Endothelial cell of umbilical vein (primary cell): ENCODE data around the gene FMN1. TPM values are rescaled to one million over a fixed set of nuclear protein-coding genes. Genes with fewer than 3 reads are reported as not detected.

Experiments used
- BruUV-seq: library from RNA; stranded (reverse); fragments of 400-500 nt; replicated peaks from 2 replicates; lab custom pipeline; 2021; lab: Mats Ljungman, UMichigan
- CTCF ChIA-PET: fragments of 300-600, 350-600 bp; sonication (Branson Sonifier 250); formaldehyde crosslinking; loops from one replicate; lab custom pipeline; 2021; ENCODE audit warnings: antibody characterized with exemption, inconsistent platforms; lab: Charles Lee
- POLR2A ChIA-PET: fragments of 300-600, 350-600 bp; sonication (Branson Sonifier 250); formaldehyde crosslinking; loops from one replicate; lab custom pipeline; 2021; ENCODE audit warnings: antibody characterized with exemption, inconsistent platforms; lab: Charles Lee
- DNase-seq: peaks from one replicate; pipeline ENCODE4 v3.0.0-alpha.2; 2011; ENCODE audit warnings: low read depth, low spot score
- FAIRE-seq: peaks from 2 replicates; lab custom pipeline; 2011; peaks lifted over from hg19 to GRCh38; lab: Jason Lieb, UNC
- H2AFZ ChIP-seq: 2 replicates; pipeline ENCODE4 v1.6.0; 2012; ENCODE audit warnings: low read depth, low read length, control low read depth, inconsistent platforms
- H3K27ac ChIP-seq: 2 replicates; pipeline ENCODE4 v1.5.1; 2011; ENCODE audit warnings: low read depth, mild to moderate bottlenecking, control low read depth, low read length, moderate library complexity; ENCODE audit not compliant: insufficient read depth
- H3K27me3 ChIP-seq, 2 experiments: 2 replicates each; pipeline versions ENCODE4 v1.6.0 to v1.6.1; 2011; ENCODE audit warnings: low read length in 2 of 2, mixed read lengths in 1 of 2; ENCODE audit not compliant: control insufficient read depth in 2 of 2, insufficient read depth in 2 of 2
- H3K36me3 ChIP-seq, 2 experiments: 2 replicates in 1 of 2; 3 replicates in 1 of 2; pipeline ENCODE4 v1.5.1; 2011; ENCODE audit warnings: low read length in 2 of 2, mild to moderate bottlenecking in 1 of 2, moderate library complexity in 1 of 2; ENCODE audit not compliant: control insufficient read depth in 2 of 2, insufficient read depth in 2 of 2; ENCODE audit errors: extremely low read depth in 1 of 2
- H3K4me1 ChIP-seq: 3 replicates; pipeline ENCODE4 v1.5.1; 2011; ENCODE audit warnings: mild to moderate bottlenecking, low read length; ENCODE audit not compliant: control insufficient read depth, insufficient read depth; ENCODE audit errors: extremely low read depth
- H3K4me2 ChIP-seq: 2 replicates; pipeline ENCODE4 v1.6.1; 2011; ENCODE audit warnings: low read length, control low read depth, mixed read lengths; ENCODE audit not compliant: insufficient read depth
- H3K4me3 ChIP-seq, 3 experiments: fragments of 200-600 bp in 1 of 3; sonication (generic), shearing (Covaris generic) in 1 of 3; replicated peaks in 1 of 3; 2 replicates each; pipeline ENCODE4 v1.5.1; 2011 to 2016; ENCODE audit warnings: control low read depth in 3 of 3, low read length in 3 of 3, mild to moderate bottlenecking in 2 of 3, inconsistent platforms in 1 of 3, low read depth in 1 of 3, moderate library complexity in 1 of 3; ENCODE audit not compliant: insufficient read depth in 1 of 3
- H3K79me2 ChIP-seq: 2 replicates; pipeline ENCODE4 v1.6.0; 2012; ENCODE audit warnings: low read length, inconsistent platforms; ENCODE audit not compliant: control insufficient read depth, insufficient read depth
- H3K9ac ChIP-seq: replicated peaks from 2 replicates; pipeline ENCODE3; 2011; ENCODE audit warnings: low read length, control low read depth; ENCODE audit not compliant: insufficient read depth; ENCODE audit errors: extremely low read depth
- H3K9me1 ChIP-seq: replicated peaks from 3 replicates; pipeline ENCODE4 v1.6.0; 2011; ENCODE audit warnings: mild to moderate bottlenecking, low read length; ENCODE audit not compliant: control insufficient read depth, insufficient read depth; ENCODE audit errors: extremely low read depth
- H3K9me3 ChIP-seq: replicated peaks from 2 replicates; pipeline ENCODE4 v1.5.1; 2012; ENCODE audit warnings: low read length, inconsistent platforms; ENCODE audit not compliant: control insufficient read depth, insufficient read depth
- H4K20me1 ChIP-seq: replicated peaks from 2 replicates; pipeline ENCODE3; 2011; ENCODE audit warnings: mild to moderate bottlenecking, low read length; ENCODE audit not compliant: control insufficient read depth, insufficient read depth; ENCODE audit errors: extremely low read depth
- EZH2 ChIP-seq: IDR thresholded peaks from 2 replicates; pipeline ENCODE4 v1.6.1; 2012; ENCODE audit warnings: borderline replicate concordance, low read depth, mild to moderate bottlenecking, moderate library complexity, low read length, inconsistent platforms; ENCODE audit not compliant: severe bottlenecking
- FOS ChIP-seq: IDR thresholded peaks from 2 replicates; pipeline ENCODE4 v1.6.1; 2011; ENCODE audit warnings: mild to moderate bottlenecking, low read length, moderate library complexity, borderline replicate concordance; ENCODE audit not compliant: insufficient read depth
- GATA2 ChIP-seq: IDR thresholded peaks from 2 replicates; pipeline ENCODE4 v1.7.0; 2011; ENCODE audit warnings: low read depth, mild to moderate bottlenecking, moderate library complexity, mixed read lengths, low read length; ENCODE audit not compliant: insufficient read length, insufficient read depth
- JUN ChIP-seq: IDR thresholded peaks from 2 replicates; pipeline ENCODE4 v1.6.1; 2011; ENCODE audit warnings: borderline replicate concordance, low read depth; ENCODE audit not compliant: insufficient read length, insufficient read depth
- MYC ChIP-seq: IDR thresholded peaks from one replicate; pipeline ENCODE4 v1.6.1; 2011; ENCODE audit warnings: mild to moderate bottlenecking, low read depth, low read length
- POLR2A ChIP-seq: IDR thresholded peaks from 2 replicates; pipeline ENCODE4 v1.6.1; 2012; ENCODE audit warnings: low read depth, mild to moderate bottlenecking, control low read depth, low read length
- POLR2AphosphoS5 ChIP-seq: IDR thresholded peaks from 2 replicates; pipeline ENCODE4 v1.6.1; 2012; ENCODE audit warnings: low read depth, mild to moderate bottlenecking, control low read depth, low read length, moderate library complexity; ENCODE audit not compliant: insufficient read depth
- dilution Hi-C: fragments of 300-500 bp; cut with MboI; formaldehyde crosslinking; loops from one replicate; pipeline ENCODE4 v1.15.0; 2019; ENCODE audit warnings: low sequenced_read_pairs; ENCODE audit not compliant: extremely low pct_ligation_motif_present
- intact Hi-C: fragments of 100-400 bp; cut with micrococcal nuclease; formaldehyde crosslinking; loops from one replicate; pipeline ENCODE4 v1.10.0; 2022
- polyA plus RNA-seq, 4 experiments: library from polyadenylated mRNA; depleted of rRNA in 3 of 4; stranded (reverse) in 3 of 4; unstranded in 1 of 4; fragments of >200 nt; gene quantifications; 2 replicates each; pipeline versions ENCODE4 v1.2.1 to v1.2.3, GENCODE V29; 2011 to 2012; ENCODE audit warnings: missing spikeins in 1 of 4
- total RNA-seq: library from RNA; stranded (reverse); gene quantifications from 2 replicates; pipeline ENCODE4 v1.2.3, GENCODE V29; 2021
- TF ChIP-seq, protein P1 (sequence below), 2 donors: IDR thresholded peaks; 1 replicate in 1 of 2; 2 replicates in 1 of 2; pipeline ENCODE4 v1.5.1; 2011; ENCODE audit warnings: low read length in 2 of 2, mild to moderate bottlenecking in 2 of 2, moderate library complexity in 2 of 2, control low read depth in 1 of 2, inconsistent platforms in 1 of 2, low read depth in 1 of 2; ENCODE audit not compliant: insufficient read depth in 1 of 2; ENCODE audit errors: extremely low read depth in 1 of 2
- TF ChIP-seq, protein P2 (sequence below): IDR thresholded peaks from 2 replicates; pipeline ENCODE4 v1.6.1; 2011; ENCODE audit not compliant: insufficient read depth, insufficient read length

FMN1 gene
- total and polyA plus RNA-seq, 2 donors (not counting 3 experiments of a cell fraction or from before 2014, with no cell fraction given) = 0.01 to 0.29 TPM

GRCh38 chr15:33046329-33046728 lies 148.2 kb downstream of the FMN1 start:
- Histone ChIP-seq H3K4me2 (no peak overlapping the region), H4K20me1 (no peaks in the 10 kb centered on the region), H3K4me1 (no peaks in the 10 kb centered on the region), H3K79me2 (no peaks in the 10 kb centered on the region), H3K9me3 (no peaks in the 10 kb centered on the region), H3K4me3 (no peak overlapping the region), H3K27me3 (no peaks in the 10 kb centered on the region), H3K36me3 (no peaks in the 10 kb centered on the region), H3K9me1 (no peaks in the 10 kb centered on the region), H2AFZ (no peak overlapping the region), H3K27ac (no peak overlapping the region), H3K9ac (no peak overlapping the region)
- dilution Hi-C loops (no loop called here), intact Hi-C loops (no loop called here)
- ChIA-PET POLR2A (no interaction called here), CTCF (no interaction called here)
- TF ChIP-seq POLR2AphosphoS5 (no peak), MYC (no peak), JUN (no peak), FOS (no peak), EZH2 (no peak), GATA2 (no peak), POLR2A (no peak)
- TF ChIP-seq, protein P1, sequence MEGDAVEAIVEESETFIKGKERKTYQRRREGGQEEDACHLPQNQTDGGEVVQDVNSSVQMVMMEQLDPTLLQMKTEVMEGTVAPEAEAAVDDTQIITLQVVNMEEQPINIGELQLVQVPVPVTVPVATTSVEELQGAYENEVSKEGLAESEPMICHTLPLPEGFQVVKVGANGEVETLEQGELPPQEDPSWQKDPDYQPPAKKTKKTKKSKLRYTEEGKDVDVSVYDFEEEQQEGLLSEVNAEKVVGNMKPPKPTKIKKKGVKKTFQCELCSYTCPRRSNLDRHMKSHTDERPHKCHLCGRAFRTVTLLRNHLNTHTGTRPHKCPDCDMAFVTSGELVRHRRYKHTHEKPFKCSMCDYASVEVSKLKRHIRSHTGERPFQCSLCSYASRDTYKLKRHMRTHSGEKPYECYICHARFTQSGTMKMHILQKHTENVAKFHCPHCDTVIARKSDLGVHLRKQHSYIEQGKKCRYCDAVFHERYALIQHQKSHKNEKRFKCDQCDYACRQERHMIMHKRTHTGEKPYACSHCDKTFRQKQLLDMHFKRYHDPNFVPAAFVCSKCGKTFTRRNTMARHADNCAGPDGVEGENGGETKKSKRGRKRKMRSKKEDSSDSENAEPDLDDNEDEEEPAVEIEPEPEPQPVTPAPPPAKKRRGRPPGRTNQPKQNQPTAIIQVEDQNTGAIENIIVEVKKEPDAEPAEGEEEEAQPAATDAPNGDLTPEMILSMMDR (IDR thresholded peaks at IDR 0.05; ENCODE audit: extremely low read depth in 1 of 2, insufficient read depth in 1 of 2, low read depth in 1 of 2, low read length in 2 of 2) = no peak
- TF ChIP-seq, protein P2, sequence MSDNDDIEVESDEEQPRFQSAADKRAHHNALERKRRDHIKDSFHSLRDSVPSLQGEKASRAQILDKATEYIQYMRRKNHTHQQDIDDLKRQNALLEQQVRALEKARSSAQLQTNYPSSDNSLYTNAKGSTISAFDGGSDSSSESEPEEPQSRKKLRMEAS = no peak
- DNase-seq (no peak), FAIRE-seq (no peak)
- no TSS peak for BruUV-seq
